Epidermal melanocyte (primary cell): ENCODE results near the gene OPHN1.
A peak's percentile ranks its signal among the peaks of the same experiment; 100 is the strongest.

Source experiments
- DNase-seq: peaks from one replicate; pipeline ENCODE4 v3.0.0; 2011; ENCODE audit warnings: low spot score; ENCODE audit not compliant: insufficient read length

Gene OPHN1

GRCh38 chrX:68254738-68255645, 178.3 kb downstream of the OPHN1 start:
- DNase-seq = no peak

DNA sequence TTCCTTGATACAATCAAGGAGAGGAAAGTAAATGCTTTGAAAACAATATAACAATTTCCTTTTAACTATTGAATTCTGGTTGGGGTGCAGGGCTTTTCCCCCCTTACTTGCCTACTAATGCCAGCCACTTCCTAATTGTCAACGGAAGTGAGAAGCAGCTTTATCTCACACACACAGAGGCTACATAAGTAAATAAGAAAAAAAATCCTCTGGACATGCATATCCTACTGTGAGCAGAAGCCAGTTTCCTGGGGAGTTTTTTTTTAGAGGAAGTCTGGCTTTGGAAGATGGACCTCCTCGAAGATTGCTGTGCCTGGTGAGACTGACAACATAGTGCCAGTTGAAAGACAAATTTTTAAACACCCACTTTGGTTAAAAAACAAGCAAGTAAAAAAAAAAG, 180.6 kb downstream of the OPHN1 start:
- DNase-seq = no peak

DNA sequence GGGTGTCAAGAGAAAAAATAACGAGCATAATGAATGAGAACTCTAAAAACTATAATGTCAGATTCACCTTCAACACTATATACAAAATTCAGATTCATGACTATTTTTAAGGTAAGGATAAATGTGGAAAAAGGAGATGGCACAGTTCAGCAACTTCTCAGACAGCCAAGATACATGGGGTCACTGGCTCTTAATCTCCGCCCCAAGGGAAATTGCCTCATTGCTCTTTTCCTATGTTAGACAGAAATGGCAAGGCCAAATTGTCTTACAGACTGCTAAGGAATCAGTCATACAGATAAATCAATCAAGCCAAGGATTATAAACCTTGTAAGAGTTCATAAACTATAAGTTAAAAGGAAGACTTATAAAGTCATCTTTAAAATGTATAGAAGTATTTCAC, 183.4 kb downstream of the OPHN1 start:
- DNase-seq = no peak

DNA sequence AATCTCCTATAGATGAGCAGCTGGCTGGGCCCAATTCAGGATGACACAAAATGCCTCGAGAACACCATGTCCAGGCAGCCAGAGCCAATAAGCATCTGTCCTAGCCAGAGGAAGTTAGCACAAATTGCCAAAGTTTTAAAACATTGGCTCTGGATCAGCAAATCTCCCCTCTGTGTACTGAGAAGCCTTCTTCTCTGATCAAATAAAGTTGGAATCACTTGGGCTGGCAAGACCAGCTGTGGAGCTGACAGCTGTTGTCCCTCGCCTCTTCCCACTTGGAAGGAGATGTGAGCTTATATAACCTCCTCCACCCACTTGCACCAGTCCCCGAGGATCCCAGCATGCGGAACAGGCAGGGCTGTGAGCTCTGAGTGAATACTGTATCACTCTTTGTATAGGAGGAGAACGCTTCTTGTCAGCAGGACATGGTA, 183.9 kb downstream of the OPHN1 start:
- DNase-seq = no peak

DNA sequence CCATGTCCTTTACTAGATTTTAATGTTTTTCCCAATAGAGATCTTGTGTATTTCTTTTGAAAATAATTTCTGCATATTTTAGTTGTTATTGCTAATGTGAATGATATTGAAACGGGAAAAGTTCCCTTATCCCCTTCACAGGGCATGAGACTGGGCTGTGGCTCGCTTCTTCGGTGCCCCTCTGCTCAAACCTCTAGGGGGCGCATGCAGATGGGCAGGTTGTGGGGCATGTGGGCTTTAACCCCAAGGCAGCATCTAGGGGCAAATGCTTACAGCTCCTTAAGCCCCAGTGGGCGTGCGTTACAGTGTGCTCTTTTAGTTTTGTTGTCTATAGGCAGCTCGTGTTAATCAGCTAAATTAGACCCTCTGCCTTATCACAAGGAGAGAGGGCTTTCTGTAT, 194.7 kb downstream of the OPHN1 start:
- DNase-seq = no peak

- DNase-seq = no peak
These were observed 199.0 kb downstream of the OPHN1 start for GRCh38 chrX:68234171-68234910.

- DNase-seq = no peak
These were observed 201.1 kb downstream of the OPHN1 start for GRCh38 chrX:68232206-68232605.

GRCh38 chrX:68209008-68209407, 224.3 kb downstream of the OPHN1 start:
- no peak for DNase-seq

GRCh38 chrX:68204521-68205038, 228.7 kb downstream of the OPHN1 start:
- no peak for DNase-seq

DNA sequence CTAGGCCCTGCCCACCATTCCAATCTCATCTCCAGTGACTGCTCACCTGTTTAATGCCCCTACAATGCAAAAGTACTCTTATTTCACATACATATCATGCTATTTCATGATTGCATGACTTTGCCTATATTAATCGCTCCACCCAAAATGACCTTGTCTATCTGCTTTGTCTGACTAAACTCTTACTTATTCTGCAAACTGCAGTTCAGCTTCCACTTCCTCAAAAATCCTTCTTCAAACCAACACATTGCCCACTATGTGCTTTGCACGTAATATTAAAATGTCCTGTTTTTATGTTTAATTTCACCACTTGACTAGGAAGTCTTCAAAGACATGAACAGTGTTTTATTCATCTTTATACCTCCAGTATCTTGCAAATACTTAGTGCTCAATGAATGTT, 229.6 kb downstream of the OPHN1 start:
- DNase-seq = no peak

DNA sequence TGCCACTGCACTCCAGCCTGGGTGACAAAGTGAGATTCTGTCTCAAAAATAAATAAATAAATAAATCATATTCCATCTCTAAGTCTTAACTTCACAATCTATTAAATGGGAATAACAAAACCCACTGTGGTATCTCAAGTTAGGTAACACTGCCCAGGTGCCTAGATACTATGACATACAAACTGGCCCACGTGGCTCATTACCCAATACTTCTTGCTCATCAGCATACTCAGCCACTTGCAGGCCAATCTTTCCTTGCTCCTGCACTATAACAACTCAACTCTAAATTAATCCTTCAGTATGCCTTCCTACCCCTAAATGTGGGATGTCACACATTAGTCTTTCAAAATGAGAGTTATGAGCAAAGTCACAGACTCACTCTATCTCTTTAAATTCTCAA, 230.1 kb downstream of the OPHN1 start:
- no peak for DNase-seq

GRCh38 chrX:68199062-68199848, 234.0 kb downstream of the OPHN1 start:
- no peak for DNase-seq

DNA sequence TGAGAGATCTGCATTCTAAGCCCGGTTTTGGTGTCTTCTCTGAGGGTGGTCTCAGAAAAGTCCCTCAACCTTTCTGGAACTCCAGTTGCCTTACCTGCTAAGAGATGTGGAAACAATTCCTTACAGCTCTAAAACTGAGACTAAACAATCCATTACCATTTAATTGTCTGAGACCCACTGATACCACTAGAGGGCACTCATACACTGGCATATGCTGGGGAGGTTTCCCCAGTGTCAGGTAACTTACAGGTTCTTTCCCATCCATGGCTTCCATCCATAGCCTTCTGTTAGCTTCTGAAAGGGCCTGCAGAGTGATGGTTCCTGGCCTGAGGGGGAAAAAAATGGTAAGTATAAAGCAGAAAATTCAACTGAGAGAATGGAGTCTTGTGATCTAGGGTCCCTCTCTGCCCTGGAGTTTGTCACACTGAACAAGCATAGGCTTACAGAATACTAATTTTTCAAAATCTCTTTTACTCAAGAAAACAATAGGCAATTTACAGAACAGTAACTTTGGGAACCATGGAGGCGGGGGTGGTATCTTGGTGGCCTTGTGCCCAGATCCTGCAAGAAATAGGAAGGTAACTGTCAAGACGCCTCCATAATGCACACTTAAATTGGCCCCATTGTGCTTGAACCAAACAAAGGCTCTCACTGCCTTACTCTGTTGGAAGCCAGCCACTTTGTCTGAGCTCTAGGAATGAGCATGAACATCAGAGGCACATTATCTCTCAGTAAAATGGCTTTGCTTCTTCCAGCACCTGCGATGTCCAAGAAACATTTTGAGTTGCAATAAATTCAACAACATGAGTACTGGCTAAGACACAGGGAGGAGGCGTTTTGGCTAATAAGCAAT, 236.1 kb downstream of the OPHN1 start:
- peak; percentile 44 for DNase-seq

- DNase-seq = no peak
These were observed 237.7 kb downstream of the OPHN1 start for GRCh38 chrX:68195561-68195960.

- DNase-seq = no peak
These were observed 239.5 kb downstream of the OPHN1 start for GRCh38 chrX:68193786-68194185.

GRCh38 chrX:68193234-68193633, 240.1 kb downstream of the OPHN1 start:
- no peak for DNase-seq

- DNase-seq = no peak
These were observed 242.5 kb downstream of the OPHN1 start for GRCh38 chrX:68190799-68191198.

DNA sequence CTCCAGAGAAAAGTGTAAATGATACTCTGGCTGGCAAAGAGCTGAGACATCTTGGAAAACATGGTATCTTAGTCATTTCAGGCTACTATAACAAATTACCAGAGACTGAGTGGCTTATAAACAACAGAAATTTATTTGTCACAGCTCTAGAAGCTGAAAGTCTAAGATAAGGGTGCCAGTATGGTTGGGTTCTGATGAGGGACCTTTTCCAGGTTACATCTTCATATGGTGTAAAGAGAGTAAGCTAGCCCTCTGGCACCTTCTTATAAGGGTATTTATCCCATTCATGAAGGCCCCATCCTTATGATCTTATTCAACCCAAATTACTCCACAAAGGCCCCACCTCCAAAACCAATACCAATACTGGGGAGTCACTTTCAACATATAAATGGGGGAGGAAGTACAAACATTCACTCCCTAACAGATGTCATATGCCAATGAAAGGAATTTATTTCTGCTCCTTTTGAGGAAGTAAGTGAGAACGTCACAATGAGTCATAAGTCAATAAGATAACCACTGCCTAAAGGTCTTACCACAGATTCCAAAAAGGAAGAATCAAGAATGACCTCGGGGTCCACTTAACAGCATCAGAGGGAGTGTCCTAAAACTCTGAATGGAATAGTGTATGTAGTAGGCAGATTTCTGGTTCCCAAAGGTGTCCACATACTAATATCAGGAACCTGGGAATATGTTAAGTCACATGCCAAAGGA, 246.6 kb downstream of the OPHN1 start:
- DNase-seq = no peak

GRCh38 chrX:68185161-68185560, 248.1 kb downstream of the OPHN1 start:
- DNase-seq = no peak

- DNase-seq = no peak
These were observed 249.6 kb downstream of the OPHN1 start for GRCh38 chrX:68183612-68184214.
